Endothelial cell of umbilical vein (primary cell): ENCODE results near the gene SPPL2C.

Experiments used
- CTCF ChIP-seq, 2 donors: IDR thresholded peaks; 1 replicate in 1 of 2; 2 replicates in 1 of 2; pipeline ENCODE4 v1.5.1; 2011; ENCODE audit warnings: low read length in 2 of 2, mild to moderate bottlenecking in 2 of 2, moderate library complexity in 2 of 2, control low read depth in 1 of 2, inconsistent platforms in 1 of 2, low read depth in 1 of 2; ENCODE audit not compliant: insufficient read depth in 1 of 2; ENCODE audit errors: extremely low read depth in 1 of 2
- EZH2 ChIP-seq: IDR thresholded peaks from 2 replicates; pipeline ENCODE4 v1.6.1; 2012; ENCODE audit warnings: borderline replicate concordance, low read depth, mild to moderate bottlenecking, moderate library complexity, low read length, inconsistent platforms; ENCODE audit not compliant: severe bottlenecking
- GATA2 ChIP-seq: IDR thresholded peaks from 2 replicates; pipeline ENCODE4 v1.7.0; 2011; ENCODE audit warnings: low read depth, mild to moderate bottlenecking, moderate library complexity, mixed read lengths, low read length; ENCODE audit not compliant: insufficient read length, insufficient read depth
- JUN ChIP-seq: IDR thresholded peaks from 2 replicates; pipeline ENCODE4 v1.6.1; 2011; ENCODE audit warnings: borderline replicate concordance, low read depth; ENCODE audit not compliant: insufficient read length, insufficient read depth
- MAX ChIP-seq: IDR thresholded peaks from 2 replicates; pipeline ENCODE4 v1.6.1; 2011; ENCODE audit not compliant: insufficient read depth, insufficient read length
- POLR2A ChIP-seq: IDR thresholded peaks from 2 replicates; pipeline ENCODE4 v1.6.1; 2012; ENCODE audit warnings: low read depth, mild to moderate bottlenecking, control low read depth, low read length
- POLR2AphosphoS5 ChIP-seq: IDR thresholded peaks from 2 replicates; pipeline ENCODE4 v1.6.1; 2012; ENCODE audit warnings: low read depth, mild to moderate bottlenecking, control low read depth, low read length, moderate library complexity; ENCODE audit not compliant: insufficient read depth

- TF ChIP-seq MAX (no peak), CTCF (IDR thresholded peaks at IDR 0.05; ENCODE audit: extremely low read depth in 1 of 2, insufficient read depth in 1 of 2, low read depth in 1 of 2, low read length in 2 of 2) (no peak), EZH2 (no peak), POLR2A (no peak), POLR2AphosphoS5 (no peak), JUN (no peak), GATA2 (no peak)
Measured at GRCh38 chr17:45849536-45849990, 4.9 kb downstream of the SPPL2C start.
